Measurements from ENCODE around the gene IL21R.

DNA sequence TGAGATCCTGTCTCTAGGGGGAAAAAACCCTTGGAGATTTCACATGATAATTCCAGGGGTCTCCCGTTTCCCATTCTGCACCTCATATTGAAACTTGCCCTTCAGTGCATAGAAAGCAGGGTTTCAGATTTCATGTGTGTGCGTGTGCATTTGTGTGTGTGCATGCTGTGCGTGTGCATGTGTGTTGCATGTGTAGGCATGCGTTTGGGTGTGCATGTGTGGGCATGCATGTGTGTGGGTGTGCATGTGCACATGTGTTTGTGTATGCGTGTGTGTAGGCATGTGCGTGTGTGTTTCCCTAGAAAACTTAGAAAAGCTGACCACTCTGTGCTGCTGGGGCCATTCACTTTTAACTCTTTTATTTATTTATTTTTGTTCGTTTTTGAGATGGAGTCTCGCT, 40.0 kb downstream of the IL21R start:
- TF ChIP-seq POLR2AphosphoS5 (IDR thresholded peaks at IDR 0.05): no peak
- TF ChIP-seq, protein P1, sequence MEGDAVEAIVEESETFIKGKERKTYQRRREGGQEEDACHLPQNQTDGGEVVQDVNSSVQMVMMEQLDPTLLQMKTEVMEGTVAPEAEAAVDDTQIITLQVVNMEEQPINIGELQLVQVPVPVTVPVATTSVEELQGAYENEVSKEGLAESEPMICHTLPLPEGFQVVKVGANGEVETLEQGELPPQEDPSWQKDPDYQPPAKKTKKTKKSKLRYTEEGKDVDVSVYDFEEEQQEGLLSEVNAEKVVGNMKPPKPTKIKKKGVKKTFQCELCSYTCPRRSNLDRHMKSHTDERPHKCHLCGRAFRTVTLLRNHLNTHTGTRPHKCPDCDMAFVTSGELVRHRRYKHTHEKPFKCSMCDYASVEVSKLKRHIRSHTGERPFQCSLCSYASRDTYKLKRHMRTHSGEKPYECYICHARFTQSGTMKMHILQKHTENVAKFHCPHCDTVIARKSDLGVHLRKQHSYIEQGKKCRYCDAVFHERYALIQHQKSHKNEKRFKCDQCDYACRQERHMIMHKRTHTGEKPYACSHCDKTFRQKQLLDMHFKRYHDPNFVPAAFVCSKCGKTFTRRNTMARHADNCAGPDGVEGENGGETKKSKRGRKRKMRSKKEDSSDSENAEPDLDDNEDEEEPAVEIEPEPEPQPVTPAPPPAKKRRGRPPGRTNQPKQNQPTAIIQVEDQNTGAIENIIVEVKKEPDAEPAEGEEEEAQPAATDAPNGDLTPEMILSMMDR (IDR thresholded peaks at IDR 0.05): no peak

Data from suprapubic skin (tissue), 3 donors.